Heart right ventricle (tissue), 16 donors: ENCODE data around the gene MAGI2. TPM values are rescaled to one million over a fixed set of nuclear protein-coding genes. Genes with fewer than 3 reads are reported as not detected.

ENCODE experiments used
- ATAC-seq, 8 donors: fragments of 200-7000 bp; cut with Tn5 transposase; one replicate each; pipeline ENCODE4 v1.9.1; 2020; ENCODE audit warnings: mild to moderate bottlenecking in 8 of 8, moderate library complexity in 8 of 8, moderate number of reproducible peaks in 1 of 8
- DNase-seq, 2 donors: peaks; one replicate each; pipeline ENCODE4 v3.0.0-alpha.2; 2020
- H3K27ac ChIP-seq, 10 donors: fragments of 200-600 bp; sonication (generic) in 2 of 10; one replicate each; pipeline versions ENCODE4 v1.5.0 to v1.8.0; 2020 to 2022; ENCODE audit warnings: mild to moderate bottlenecking in 3 of 10
- H3K27me3 ChIP-seq, 7 donors: fragments of 200-600 bp; one replicate each; pipeline ENCODE4 v1.8.0; 2021 to 2022; ENCODE audit warnings: mild to moderate bottlenecking in 2 of 7
- H3K36me3 ChIP-seq, 9 donors: fragments of 200-600 bp; sonication (generic) in 1 of 9; one replicate each; pipeline versions ENCODE4 v1.5.0 to v1.8.0; 2020 to 2022; ENCODE audit warnings: mild to moderate bottlenecking in 2 of 9
- H3K4me1 ChIP-seq, 9 donors: fragments of 200-600 bp; sonication (generic) in 1 of 9; one replicate each; pipeline versions ENCODE4 v1.5.0 to v1.8.0; 2020 to 2022; ENCODE audit warnings: mild to moderate bottlenecking in 4 of 9
- H3K4me3 ChIP-seq, 10 donors: fragments of 200-600 bp; sonication (generic) in 2 of 10; one replicate each; pipeline versions ENCODE4 v1.5.0 to v1.8.0; 2020 to 2022; ENCODE audit warnings: mild to moderate bottlenecking in 7 of 10, moderate library complexity in 2 of 10
- H3K9me3 ChIP-seq, 11 donors: fragments of 200-600 bp in 10 of 11; sonication (generic) in 2 of 11; one replicate each; pipeline versions ENCODE4 v1.5.0 to v1.8.0; 2013 to 2022; ENCODE audit warnings: mild to moderate bottlenecking in 2 of 11, control low read depth in 1 of 11, moderate library complexity in 1 of 11
- WGBS, 2 donors: extraction: QIAGEN DNeasy Blood & Tissue Kit; methylation state at CpG; one replicate each; pipeline ENCODE4 v1.1.7; 2013; ENCODE audit warnings: inconsistent platforms in 1 of 2; 5-methylcytosine and 5-hydroxymethylcytosine counted together
- intact Hi-C, 10 donors: fragments of 100-400 bp; cut with DNase I; formaldehyde crosslinking; loops; one replicate each; pipeline versions ENCODE4 v1.11.1 to v1.14.2; 2022
- polyA plus RNA-seq, 2 donors: library from polyadenylated mRNA; stranded (reverse); fragments of 200-250 nt; gene quantifications; one replicate each; pipeline ENCODE4 v1.2.3, GENCODE V29; 2013
- total RNA-seq, 10 donors: library from RNA; stranded (reverse); fragmentation: NEBNext Ultra II Directional in 3 of 10; extraction: Animal tissue kit (Norgen Biotek cat#: 25700) in 3 of 10; gene quantifications; one replicate each; pipeline versions ENCODE4 v1.2.1 to v1.2.4, GENCODE V29; 2021 to 2023
- TF ChIP-seq, protein P1 (sequence below), 9 donors: fragments of 200-600 bp; sonication (generic) in 2 of 9; IDR thresholded peaks; one replicate each; pipeline versions ENCODE4 v1.5.0 to v1.8.0; 2021 to 2022; ENCODE audit warnings: antibody characterized with exemption in 9 of 9, mild to moderate bottlenecking in 5 of 9, moderate library complexity in 1 of 9
- donor health status: Arrhythmogenic right ventricular cardiomyopathy.
- donor health status: ischemic (EF 13 %, LVEDD 7.1; RV severe dilation, severe dysfunction).
- donor health status: healthy with polysubstance abuse.
- donor health status: DM: no; HTN: yes; CAD: no.
- donor health status: DM: no; HTN: no; CAD: no.
- donor health status: ischemic (EF 25% LVEDD 6.9; RV normal size, moderate dysfunction).
- donor health status: ischemic (EF 25% LVEDD 5.7; RV mildly dilated, moderate dysfunction).
- donor health status: healthy.
- donor health status: DM: yes; HTN: yes; CAD: no.
- donor health status: Ischemic cardiomyopathy.
- donor health status: ischemic (EF 35%, LVEDD 5.7; RV mildly dilated, moderate dysfunction).
- donor health status: nonischemic (EF 11% LVEDD 7.7; RV severe dilation, severe dysfunction).
- donor health status: DM: yes; HTN: yes; CAD: no.
- donor health status: PGD.
- donor health status: ischemic (EF 29% LVEDD 5.4; RV normal size, mild dysfunction).
- donor health status: nonischemic (EF 23%, LVEDD 6.1; RV moderate dilation, normal function).

Gene MAGI2
- total and polyA plus RNA-seq, 12 donors = 0.83 to 6.0 (median 4.1) TPM

DNA sequence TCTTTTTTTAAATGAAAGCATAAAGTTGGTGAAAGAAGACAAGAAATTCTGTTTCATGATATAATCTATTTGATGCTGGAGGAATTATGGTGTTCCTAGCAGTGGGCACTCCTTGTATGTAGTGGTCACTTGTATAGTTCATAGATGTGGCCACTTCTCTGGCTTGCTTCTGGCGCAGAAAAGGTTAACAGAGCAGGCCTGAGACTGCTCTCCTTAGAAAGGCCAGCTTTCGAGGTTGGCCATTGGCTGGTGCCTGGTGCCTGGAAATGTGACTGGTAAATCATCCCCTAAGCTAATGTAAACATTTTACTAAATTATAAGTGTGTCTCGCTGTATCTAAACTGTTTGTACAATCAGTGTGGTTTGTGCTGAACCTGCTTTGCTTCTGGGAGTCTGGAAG, 1378.8 kb downstream of the MAGI2 start:
- no peak for DNase-seq
- H3K27ac ChIP-seq = no peak overlapping the region
- intact Hi-C loops = no loop called here
- no peaks in the 10 kb centered on the region for H3K36me3 ChIP-seq
- no peaks in the 10 kb centered on the region for H3K9me3 ChIP-seq
- 78 to 82% methylated on average over 3 of the region's 3 CpGs for WGBS, 2 donors
- no peak for ATAC-seq
- TF ChIP-seq, protein P1, sequence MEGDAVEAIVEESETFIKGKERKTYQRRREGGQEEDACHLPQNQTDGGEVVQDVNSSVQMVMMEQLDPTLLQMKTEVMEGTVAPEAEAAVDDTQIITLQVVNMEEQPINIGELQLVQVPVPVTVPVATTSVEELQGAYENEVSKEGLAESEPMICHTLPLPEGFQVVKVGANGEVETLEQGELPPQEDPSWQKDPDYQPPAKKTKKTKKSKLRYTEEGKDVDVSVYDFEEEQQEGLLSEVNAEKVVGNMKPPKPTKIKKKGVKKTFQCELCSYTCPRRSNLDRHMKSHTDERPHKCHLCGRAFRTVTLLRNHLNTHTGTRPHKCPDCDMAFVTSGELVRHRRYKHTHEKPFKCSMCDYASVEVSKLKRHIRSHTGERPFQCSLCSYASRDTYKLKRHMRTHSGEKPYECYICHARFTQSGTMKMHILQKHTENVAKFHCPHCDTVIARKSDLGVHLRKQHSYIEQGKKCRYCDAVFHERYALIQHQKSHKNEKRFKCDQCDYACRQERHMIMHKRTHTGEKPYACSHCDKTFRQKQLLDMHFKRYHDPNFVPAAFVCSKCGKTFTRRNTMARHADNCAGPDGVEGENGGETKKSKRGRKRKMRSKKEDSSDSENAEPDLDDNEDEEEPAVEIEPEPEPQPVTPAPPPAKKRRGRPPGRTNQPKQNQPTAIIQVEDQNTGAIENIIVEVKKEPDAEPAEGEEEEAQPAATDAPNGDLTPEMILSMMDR (IDR thresholded peaks at IDR 0.05) = no peak
- H3K4me3 ChIP-seq = no peak overlapping the region
- H3K27me3 ChIP-seq = no peaks in the 10 kb centered on the region
- H3K4me1 ChIP-seq = no peaks in the 10 kb centered on the region

DNA sequence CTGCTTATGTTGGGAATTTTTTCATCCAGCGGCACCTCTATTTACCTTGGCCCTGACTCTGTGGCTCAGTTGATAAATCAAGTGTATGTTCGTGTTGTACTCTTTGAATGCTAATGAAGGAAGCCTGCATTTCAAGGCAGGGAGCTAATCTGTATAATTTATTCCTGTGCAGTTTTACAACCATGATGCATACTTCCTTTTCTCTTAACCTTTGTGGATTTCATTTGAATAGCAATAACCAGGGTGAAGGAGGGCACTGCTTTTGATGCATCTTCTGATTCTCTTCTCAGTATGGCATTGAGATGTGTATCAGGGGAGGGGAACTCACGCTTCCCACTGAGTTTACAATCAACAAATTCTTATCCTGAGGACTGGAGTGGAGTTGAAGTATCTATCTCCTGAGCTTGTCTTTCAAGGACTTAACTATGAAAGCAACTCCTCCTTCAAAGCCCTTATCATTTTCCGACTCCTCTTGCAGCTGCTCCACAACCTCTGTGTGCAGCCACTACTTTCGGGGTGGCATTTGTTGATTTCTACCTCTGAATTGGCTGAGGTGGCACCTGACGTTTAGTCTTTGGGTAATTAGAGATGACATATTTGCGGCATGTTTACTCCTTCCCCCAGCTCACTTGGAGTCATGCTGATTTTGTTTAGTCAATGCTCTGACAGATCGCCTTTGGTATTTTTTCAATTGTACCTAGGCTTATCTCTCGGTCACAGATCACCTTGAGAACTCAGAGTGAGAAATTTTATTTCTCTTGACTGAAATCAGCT, 1379.7 kb downstream of the MAGI2 start:
- H3K9me3 ChIP-seq = no peaks in the 10 kb centered on the region
- H3K4me3 ChIP-seq = no peak overlapping the region
- no peak overlapping the region for H3K27ac ChIP-seq
- WGBS, 2 donors = 66% methylated on average over 9 of the region's 9 CpGs
- no peaks in the 10 kb centered on the region for H3K36me3 ChIP-seq
- no peaks in the 10 kb centered on the region for H3K4me1 ChIP-seq
- DNase-seq = no peak
- intact Hi-C loops = no loop called here
- ATAC-seq = no peak
- TF ChIP-seq, protein P1 (IDR thresholded peaks at IDR 0.05) = no peak
- H3K27me3 ChIP-seq = no peaks in the 10 kb centered on the region

DNA sequence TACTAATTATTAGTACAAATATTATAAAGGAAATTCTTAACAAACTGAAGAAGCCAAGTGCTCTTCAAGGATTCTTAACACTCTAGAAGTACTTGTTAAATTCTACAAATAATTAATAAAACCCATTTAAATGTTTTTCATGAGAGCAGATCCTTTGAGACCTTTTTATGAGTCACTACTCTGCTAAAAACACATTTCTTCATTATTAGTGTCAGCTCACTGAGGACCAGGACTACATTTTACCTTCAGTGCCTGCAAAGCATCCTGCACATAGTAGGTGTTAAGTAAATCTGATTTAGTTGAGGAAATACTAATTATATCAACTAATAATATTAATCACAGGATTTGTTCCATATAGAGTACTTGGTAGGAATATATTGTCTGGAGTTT, 1381.3 kb downstream of the MAGI2 start:
- no peak for DNase-seq
- Histone ChIP-seq H3K9me3 (no peaks in the 10 kb centered on the region), H3K27me3 (no peaks in the 10 kb centered on the region), H3K36me3 (no peaks in the 10 kb centered on the region), H3K4me1 (no peaks in the 10 kb centered on the region), H3K4me3 (no peak overlapping the region), H3K27ac (no peak overlapping the region)
- intact Hi-C loops = no loop called here
- no peak for ATAC-seq
- TF ChIP-seq, protein P1 (IDR thresholded peaks at IDR 0.05) = no peak

DNA sequence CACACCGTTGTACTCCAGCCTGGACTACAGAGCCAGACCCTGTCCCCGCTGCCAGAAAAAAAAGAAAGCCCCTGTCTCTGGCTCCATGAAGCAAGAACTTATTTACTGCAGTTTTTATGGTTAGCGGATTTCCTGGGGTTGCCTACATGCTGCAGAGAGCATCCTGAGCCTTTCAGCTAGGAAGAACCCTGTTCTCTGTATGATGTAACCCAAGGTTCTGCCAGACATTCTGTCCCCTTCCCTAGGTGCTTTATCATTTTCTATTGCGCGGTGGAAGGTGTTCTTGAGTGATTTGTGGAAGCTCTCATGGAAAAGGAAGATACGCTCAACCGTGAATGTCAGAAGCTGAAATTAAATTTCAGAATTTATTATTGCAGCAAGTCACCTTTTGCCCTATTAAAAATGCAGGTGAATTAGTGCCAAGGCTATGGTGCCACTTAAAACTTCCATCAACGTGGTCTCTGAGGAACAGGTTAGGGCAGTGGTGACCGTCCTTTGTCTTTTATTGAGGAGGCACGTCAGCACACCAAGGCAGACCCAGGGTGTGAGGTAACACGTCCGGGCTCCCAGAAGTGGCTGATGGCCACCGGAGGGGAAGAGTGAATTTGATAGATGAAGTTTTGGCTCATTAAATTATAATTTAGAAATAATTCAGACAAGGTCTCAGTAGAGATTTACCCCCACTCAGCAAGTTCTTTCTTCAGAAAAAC, 1381.8 kb downstream of the MAGI2 start:
- DNase-seq = no peak
- intact Hi-C loops = no loop called here
- WGBS, 2 donors = 91 to 92% methylated on average over 13 of the region's 13 CpGs

More for the DNA sequence above, 1381.8 kb downstream of the MAGI2 start:
- ATAC-seq = no peak
- TF ChIP-seq, protein P1 (IDR thresholded peaks at IDR 0.05) = no peak
- H3K4me1 ChIP-seq = no peaks in the 10 kb centered on the region
- no peak overlapping the region for H3K27ac ChIP-seq
- H3K36me3 ChIP-seq = no peaks in the 10 kb centered on the region
- no peaks in the 10 kb centered on the region for H3K27me3 ChIP-seq
- H3K9me3 ChIP-seq = no peaks in the 10 kb centered on the region
- H3K4me3 ChIP-seq = no peak overlapping the region
